K562 (cell line): ENCODE results near the gene ECHDC1. TPM values are rescaled to one million over a fixed set of nuclear protein-coding genes. Genes with fewer than 3 reads are reported as not detected.

ENCODE experiments used
- AFF4 ChIP-seq: sonication (generic); formaldehyde crosslinking; IDR thresholded peaks from 2 replicates; pipeline ENCODE4 v1.8.0; 2023; ENCODE audit warnings: mild to moderate bottlenecking, missing genetic modification reagents
- BACH1 ChIP-seq: fragments of 200-800 bp; sonication (Bioruptor generic); IDR thresholded peaks from 2 replicates; pipeline ENCODE4 v1.6.1; 2016; ENCODE audit warnings: missing genetic modification characterization, missing compliant biosample characterization
- CLOCK ChIP-seq: fragments of 250-450 bp; sonication (Bioruptor Pico); IDR thresholded peaks from 2 replicates; pipeline ENCODE4 v1.4.0; 2020; ENCODE audit warnings: mild to moderate bottlenecking, moderate library complexity, borderline replicate concordance
- CTBP1 ChIP-seq: fragments of 450-650 bp; IDR thresholded peaks from 2 replicates; pipeline ENCODE4 v1.6.1; 2016; ENCODE audit warnings: borderline replicate concordance
- IRF2 ChIP-seq: sonication (generic); formaldehyde crosslinking; IDR thresholded peaks from 2 replicates; pipeline ENCODE4 v1.8.1; 2022; ENCODE audit warnings: mild to moderate bottlenecking, missing genetic modification reagents
- KAT8 ChIP-seq: fragments of 450-650 bp; IDR thresholded peaks from 2 replicates; pipeline ENCODE4 v1.6.1; 2016; ENCODE audit warnings: low read depth, mild to moderate bottlenecking
- LCOR ChIP-seq: sonication (generic); formaldehyde crosslinking; IDR thresholded peaks from 2 replicates; pipeline ENCODE4 v1.8.0; 2022; ENCODE audit warnings: mild to moderate bottlenecking, missing genetic modification reagents
- NFIC ChIP-seq: fragments of 450-650 bp; IDR thresholded peaks from 2 replicates; pipeline ENCODE4 v1.6.1; 2017; ENCODE audit warnings: mild to moderate bottlenecking, inconsistent platforms
- PHTF2 ChIP-seq: fragments of 250-450 bp; sonication (Bioruptor Pico); IDR thresholded peaks from 2 replicates; pipeline ENCODE4 v1.5.0; 2021; ENCODE audit warnings: mild to moderate bottlenecking
- POLR2AphosphoS5 ChIP-seq: IDR thresholded peaks from 2 replicates; pipeline ENCODE4 v1.6.1; 2011; ENCODE audit warnings: mild to moderate bottlenecking, low read depth, low read length, moderate library complexity; ENCODE audit not compliant: control insufficient read depth, insufficient read depth
- POU5F1 ChIP-seq: fragments of 150-350 bp; IDR thresholded peaks from 2 replicates; pipeline ENCODE4 v1.6.1; 2014; ENCODE audit warnings: borderline replicate concordance, low read length, low read depth, mild to moderate bottlenecking; ENCODE audit not compliant: partially characterized antibody
- RFX5 ChIP-seq: IDR thresholded peaks from 2 replicates; pipeline ENCODE4 v1.6.1; 2011; ENCODE audit warnings: low read depth, mild to moderate bottlenecking, improper control_type of control experiment, low read length
- SMARCE1 ChIP-seq: fragments of 450-650 bp; IDR thresholded peaks from 2 replicates; pipeline ENCODE4 v1.7.1; 2016; ENCODE audit warnings: mild to moderate bottlenecking
- SREBF2 ChIP-seq: sonication (generic); formaldehyde crosslinking; IDR thresholded peaks from 2 replicates; pipeline ENCODE4 v1.4.0; 2020; ENCODE audit warnings: mild to moderate bottlenecking, missing genetic modification reagents
- TAL1 ChIP-seq: fragments of 450-650 bp; IDR thresholded peaks from 2 replicates; pipeline ENCODE4 v1.6.1; 2016; ENCODE audit warnings: mild to moderate bottlenecking
- THRB ChIP-seq: fragments of 450-650 bp; formaldehyde crosslinking; conservative IDR thresholded peaks from 2 replicates; pipeline ENCODE4 v1.4.0; 2022; ENCODE audit warnings: mild to moderate bottlenecking, missing genetic modification characterization
- ZBTB7A ChIP-seq: IDR thresholded peaks from 2 replicates; pipeline ENCODE4 v1.6.1; 2011; ENCODE audit warnings: low read depth, mild to moderate bottlenecking, low read length, moderate library complexity, borderline replicate concordance; ENCODE audit not compliant: control insufficient read depth
- ZNF143 ChIP-seq: sonication (generic); formaldehyde crosslinking; IDR thresholded peaks from 2 replicates; pipeline ENCODE4 v1.9.0; 2022; ENCODE audit warnings: mild to moderate bottlenecking, missing genetic modification reagents
- ZNF165 ChIP-seq: fragments of 250-450 bp; sonication (Bioruptor Pico); IDR thresholded peaks from 2 replicates; pipeline ENCODE4 v1.4.0; 2020; ENCODE audit warnings: borderline replicate concordance
- polyA plus RNA-seq, 8 experiments: library from polyadenylated mRNA; depleted of rRNA in 4 of 8; stranded (reverse) in 5 of 8; unstranded in 3 of 8; fragments of >200 nt; fragmentation: Nextera tagmentation in 2 of 8; fragmentation: Illumina TruSeq in 1 of 8; extraction: Ambion mirVana in 2 of 8; extraction: Trizol in 1 of 8; gene quantifications; 2 replicates each; pipeline versions ENCODE4 v1.2.1 to v1.2.3, GENCODE V29; 2011 to 2014; ENCODE audit warnings: inconsistent platforms in 1 of 8, missing spikeins in 1 of 8
- total RNA-seq, 7 experiments: library from RNA; depleted of rRNA in 6 of 7; stranded (reverse); fragments of >200 nt in 6 of 7; fragmentation: Illumina TruSeq in 2 of 7; extraction: Trizol in 2 of 7; gene quantifications; 2 replicates each; pipeline versions ENCODE4 v1.2.1 to v1.2.3, GENCODE V29; 2011 to 2021; ENCODE audit warnings: low replicate concordance in 1 of 7

ECHDC1 gene
- total and polyA plus RNA-seq, 9 of the 15 experiments (the other 6 are each of a cell fraction or from before 2014, with no cell fraction given): 58.0 to 105 (median 78.6) TPM

- TF ChIP-seq PHTF2 (CRISPR knock-in tag) (no peak), THRB (0 out of 2 replicates have a peak, but pooled peaks have one; percentile 29), TAL1 (no peak), KAT8 (no peak), ZNF165 (no peak), IRF2 (CRISPR knock-in tag) (no peak), CLOCK (no peak), ZBTB7A (peak; percentile 31), POU5F1 (no peak), RFX5 (no peak), NFIC (peak; percentile 34), SREBF2 (no peak), BACH1 (tag) (no peak), POLR2AphosphoS5 (no peak; the same call in 1 of the 2 replicates), AFF4 (CRISPR knock-in tag) (peak; percentile 58; the same call in 1 of the 2 replicates), ZNF143 (CRISPR knock-in tag) (no peak; the same call in 1 of the 2 replicates), LCOR (CRISPR knock-in tag) (no peak), CTBP1 (peak; percentile 27; the same call in 1 of the 2 replicates), SMARCE1 (no peak)
Observed at GRCh38 chr6:127266892-127267645, 76.3 kb downstream of the ECHDC1 start (continued).
